Measurements from ENCODE around the gene INPP4A.
"Not testable (repeated sequence)": the region's sequence is repeated elsewhere in the genome, so short reads cannot be mapped to it uniquely, and the experiment has no call there.

INPP4A gene

DNA sequence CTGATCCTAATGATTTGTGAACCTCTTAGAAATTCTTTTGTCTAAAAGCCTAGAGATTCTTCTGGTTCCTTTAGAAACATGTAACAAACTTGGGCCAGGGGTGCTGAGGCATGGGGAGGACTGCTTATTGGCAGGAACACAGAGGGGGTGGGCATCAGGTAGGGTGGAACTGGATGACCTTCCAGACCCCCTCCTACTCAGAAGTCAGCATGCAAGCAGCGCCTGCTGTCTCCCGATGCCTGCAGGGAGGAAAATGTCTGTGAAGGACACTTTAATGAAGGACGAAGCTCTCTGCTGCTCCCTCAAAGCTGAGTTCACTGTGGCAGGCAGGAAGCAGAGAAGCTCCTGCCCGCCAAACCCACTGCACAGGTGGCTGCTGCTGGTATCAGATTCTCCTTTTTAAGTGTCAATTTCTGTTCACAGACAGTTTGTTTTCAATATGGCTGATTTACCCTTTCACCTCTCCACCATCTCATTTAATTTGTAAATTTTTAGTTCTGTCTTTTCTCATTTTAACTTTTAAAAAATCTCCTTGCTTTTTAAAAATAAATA lies 144.3 kb downstream of the INPP4A start:
- Histone ChIP-seq H3K4me3 (ENCODE audit: low read length in 2 of 2) (no peak overlapping the region), H3K36me3 (replicated peaks in 1 of 2; ENCODE audit: control insufficient read depth in 2 of 2, insufficient read depth in 2 of 2, low read length in 2 of 2) (peaks cover 8 to 40% of the 10 kb centered on the region in 2 donors), H2AK5ac (ENCODE audit: low read depth, low read length) (no peak overlapping the region), H3K4ac (ENCODE audit: low read length) (no peak overlapping the region), H3K9me3 (replicated peaks in 1 of 2; ENCODE audit: control insufficient read depth in 2 of 2, insufficient read depth in 1 of 2, low read depth in 1 of 2, low read length in 2 of 2) (peaks cover 4 to 5% of the 10 kb centered on the region in 2 donors), H3K4me2 (ENCODE audit: insufficient read depth, low read length, poor library complexity, severe bottlenecking) (no peak overlapping the region), H2BK12ac (ENCODE audit: low read length) (no peak overlapping the region), H2BK15ac (ENCODE audit: low read length) (no peak overlapping the region), H3K14ac (ENCODE audit: low read length) (no peak overlapping the region), H2AFZ (ENCODE audit: low read length) (no peak overlapping the region), H2BK5ac (ENCODE audit: low read length) (no peak overlapping the region), H3K27ac (replicated peaks; ENCODE audit: low read length) (no peak overlapping the region), H3K4me1 (ENCODE audit: control insufficient read depth in 2 of 2, insufficient read depth in 1 of 2, low read depth in 1 of 2, low read length in 2 of 2) (peaks cover 0 to 2% of the 10 kb centered on the region in 2 donors), H3K18ac (ENCODE audit: low read length) (no peak overlapping the region), H3K27me3 (ENCODE audit: control insufficient read depth in 3 of 3, insufficient read depth in 3 of 3, low read depth in 1 of 3, low read length in 3 of 3) (no peaks in the 10 kb centered on the region), H3K23ac (ENCODE audit: low read depth, low read length, poor library complexity) (no peak overlapping the region), H4K8ac (ENCODE audit: low read depth, low read length) (no peak overlapping the region), H3K9ac (ENCODE audit: low read depth, low read length, poor library complexity) (no peak overlapping the region), H3K79me1 (ENCODE audit: low read depth, low read length) (no peaks in the 10 kb centered on the region), H4K91ac (ENCODE audit: low read depth, low read length, poor library complexity) (no peak overlapping the region), H2BK120ac (ENCODE audit: low read depth, low read length) (no peak overlapping the region)
- DNase-seq (ENCODE audit: low spot score) = no peak
- no CpG with 5 or more reads among the region's 4 CpGs for WGBS, 2 donors (ENCODE audit: extremely low coverage in 2 of 2, insufficient read length in 2 of 2, insufficient replicate concordance in 1 of 2)

DNA sequence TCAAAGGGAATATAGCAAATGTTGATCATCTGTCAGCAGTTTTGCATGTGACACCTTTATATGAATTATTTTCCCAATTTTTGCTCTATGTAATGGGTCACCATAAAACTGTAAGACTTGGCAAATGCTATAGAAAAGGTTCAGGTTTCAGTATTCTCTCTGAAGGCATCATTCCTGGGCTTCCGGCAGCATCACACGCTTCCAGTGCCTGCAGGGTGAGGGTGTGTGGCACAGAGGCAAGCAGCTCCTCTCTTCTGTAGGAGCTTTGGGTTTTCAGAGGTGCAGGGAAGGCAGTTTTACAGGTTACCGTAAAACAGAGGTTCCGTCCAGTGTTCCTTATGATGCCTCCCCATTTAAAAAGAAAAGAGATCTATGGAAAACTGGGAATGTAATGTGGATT lies 144.8 kb downstream of the INPP4A start:
- Histone ChIP-seq H3K27ac (replicated peaks; ENCODE audit: low read length) (no peak overlapping the region), H3K27me3 (ENCODE audit: control insufficient read depth in 3 of 3, insufficient read depth in 3 of 3, low read depth in 1 of 3, low read length in 3 of 3) (no peaks in the 10 kb centered on the region), H3K4me3 (ENCODE audit: low read length in 2 of 2) (no peak overlapping the region), H3K4me1 (ENCODE audit: control insufficient read depth in 2 of 2, insufficient read depth in 1 of 2, low read depth in 1 of 2, low read length in 2 of 2) (no peaks in the 10 kb centered on the region), H2BK5ac (ENCODE audit: low read length) (no peak overlapping the region), H3K14ac (ENCODE audit: low read length) (no peak overlapping the region), H2BK15ac (ENCODE audit: low read length) (no peak overlapping the region), H3K23ac (ENCODE audit: low read depth, low read length, poor library complexity) (no peak overlapping the region), H3K18ac (ENCODE audit: low read length) (no peak overlapping the region), H3K79me1 (ENCODE audit: low read depth, low read length) (no peaks in the 10 kb centered on the region), H2AFZ (ENCODE audit: low read length) (no peak overlapping the region), H3K9me3 (replicated peaks in 1 of 2; ENCODE audit: control insufficient read depth in 2 of 2, insufficient read depth in 1 of 2, low read depth in 1 of 2, low read length in 2 of 2) (peaks cover 5 to 7% of the 10 kb centered on the region in 2 donors), H3K36me3 (replicated peaks in 1 of 2; ENCODE audit: control insufficient read depth in 2 of 2, insufficient read depth in 2 of 2, low read length in 2 of 2) (peaks cover 7 to 35% of the 10 kb centered on the region in 2 donors), H3K4me2 (ENCODE audit: insufficient read depth, low read length, poor library complexity, severe bottlenecking) (no peak overlapping the region), H3K9ac (ENCODE audit: low read depth, low read length, poor library complexity) (no peak overlapping the region), H2BK12ac (ENCODE audit: low read length) (no peak overlapping the region), H4K8ac (ENCODE audit: low read depth, low read length) (no peak overlapping the region), H2AK5ac (ENCODE audit: low read depth, low read length) (no peak overlapping the region), H2BK120ac (ENCODE audit: low read depth, low read length) (no peak overlapping the region), H3K4ac (ENCODE audit: low read length) (no peak overlapping the region), H4K91ac (ENCODE audit: low read depth, low read length, poor library complexity) (no peak overlapping the region)
- no CpG with 5 or more reads among the region's 4 CpGs for WGBS, 2 donors (ENCODE audit: extremely low coverage in 2 of 2, insufficient read length in 2 of 2, insufficient replicate concordance in 1 of 2)
- DNase-seq (ENCODE audit: low spot score) = no peak

DNA sequence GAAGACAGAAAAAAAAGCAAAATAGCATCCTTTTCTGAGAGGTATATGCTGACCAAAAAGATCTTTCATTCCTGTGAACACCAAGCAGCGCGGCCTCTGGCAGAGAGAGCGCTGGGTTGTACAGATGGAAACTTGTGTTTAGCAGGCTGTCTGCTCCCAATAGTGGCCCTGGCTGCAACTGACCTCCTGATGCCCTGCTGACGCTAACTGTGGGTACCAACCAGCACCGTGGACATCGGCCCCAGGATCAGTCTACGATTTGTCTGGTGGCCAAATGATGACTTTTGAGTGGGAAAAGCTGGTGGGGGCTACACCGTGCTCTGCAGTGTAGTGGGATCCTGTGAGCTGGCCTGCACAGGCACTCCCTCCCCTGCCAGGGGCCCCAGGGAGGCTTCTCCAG lies 147.9 kb downstream of the INPP4A start:
- no peaks in the 10 kb centered on the region for H3K4me1 ChIP-seq (ENCODE audit: control insufficient read depth in 2 of 2, insufficient read depth in 1 of 2, low read depth in 1 of 2, low read length in 2 of 2)
- H3K36me3 ChIP-seq (replicated peaks in 1 of 2; ENCODE audit: control insufficient read depth in 2 of 2, insufficient read depth in 2 of 2, low read length in 2 of 2) = peaks cover 4 to 39% of the 10 kb centered on the region in 2 donors
- no peak overlapping the region for H2BK120ac ChIP-seq (ENCODE audit: low read depth, low read length)
- H3K4me2 ChIP-seq (ENCODE audit: insufficient read depth, low read length, poor library complexity, severe bottlenecking) = no peak overlapping the region
- H3K14ac ChIP-seq (ENCODE audit: low read length) = no peak overlapping the region
- no peak overlapping the region for H2BK15ac ChIP-seq (ENCODE audit: low read length)
- no peak overlapping the region for H2BK5ac ChIP-seq (ENCODE audit: low read length)
- no peak overlapping the region for H3K9ac ChIP-seq (ENCODE audit: low read depth, low read length, poor library complexity)
- H3K18ac ChIP-seq (ENCODE audit: low read length) = no peak overlapping the region
- H3K27me3 ChIP-seq (ENCODE audit: control insufficient read depth in 3 of 3, insufficient read depth in 3 of 3, low read depth in 1 of 3, low read length in 3 of 3) = no peaks in the 10 kb centered on the region
- H4K91ac ChIP-seq (ENCODE audit: low read depth, low read length, poor library complexity) = no peak overlapping the region
- no CpG with 5 or more reads among the region's 8 CpGs for WGBS, 2 donors (ENCODE audit: extremely low coverage in 2 of 2, insufficient read length in 2 of 2, insufficient replicate concordance in 1 of 2)
- no peak overlapping the region for H3K4ac ChIP-seq (ENCODE audit: low read length)
- H2AFZ ChIP-seq (ENCODE audit: low read length) = no peak overlapping the region
- peaks cover 5 to 7% of the 10 kb centered on the region in 2 donors for H3K9me3 ChIP-seq (replicated peaks in 1 of 2; ENCODE audit: control insufficient read depth in 2 of 2, insufficient read depth in 1 of 2, low read depth in 1 of 2, low read length in 2 of 2)
- H3K23ac ChIP-seq (ENCODE audit: low read depth, low read length, poor library complexity) = peak overlapping the region; percentile 27
- peak overlapping the region in 1 of 2 donors; percentile 58 for H3K4me3 ChIP-seq (ENCODE audit: low read length in 2 of 2)
- H4K8ac ChIP-seq (ENCODE audit: low read depth, low read length) = no peak overlapping the region
- H3K27ac ChIP-seq (replicated peaks; ENCODE audit: low read length) = no peak overlapping the region
- no peaks in the 10 kb centered on the region for H3K79me1 ChIP-seq (ENCODE audit: low read depth, low read length)
- no peak for DNase-seq (ENCODE audit: low spot score)
- no peak overlapping the region for H2BK12ac ChIP-seq (ENCODE audit: low read length)
- no peak overlapping the region for H2AK5ac ChIP-seq (ENCODE audit: low read depth, low read length)

DNA sequence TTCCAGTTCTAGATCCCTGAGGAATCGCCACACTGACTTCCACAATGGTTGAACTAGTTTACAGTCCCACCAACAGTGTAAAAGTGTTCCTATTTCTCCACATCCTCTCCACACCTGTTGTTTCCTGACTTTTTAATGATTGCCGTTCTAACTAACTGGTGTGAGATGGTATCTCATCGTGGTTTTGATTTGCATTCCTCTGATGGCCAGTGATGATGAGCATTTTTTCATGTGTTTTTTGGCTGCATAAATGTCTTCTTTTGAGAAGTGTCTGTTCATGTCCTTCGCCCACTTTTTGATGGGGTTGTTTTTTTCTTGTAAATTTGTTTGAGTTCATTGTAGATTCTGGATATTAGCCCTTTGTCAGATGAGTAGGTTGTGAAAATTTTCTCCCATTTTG lies 150.0 kb downstream of the INPP4A start:
- not testable (repeated sequence) for H4K91ac ChIP-seq (ENCODE audit: low read depth, low read length, poor library complexity); H4K8ac ChIP-seq (ENCODE audit: low read depth, low read length); H3K4me2 ChIP-seq (ENCODE audit: insufficient read depth, low read length, poor library complexity, severe bottlenecking); H2BK15ac ChIP-seq (ENCODE audit: low read length); H2BK120ac ChIP-seq (ENCODE audit: low read depth, low read length); H3K23ac ChIP-seq (ENCODE audit: low read depth, low read length, poor library complexity); H3K14ac ChIP-seq (ENCODE audit: low read length); H3K27ac ChIP-seq (replicated peaks; ENCODE audit: low read length); H3K4me1 ChIP-seq (ENCODE audit: control insufficient read depth in 2 of 2, insufficient read depth in 1 of 2, low read depth in 1 of 2, low read length in 2 of 2); H2BK5ac ChIP-seq (ENCODE audit: low read length); H2BK12ac ChIP-seq (ENCODE audit: low read length); H3K27me3 ChIP-seq (ENCODE audit: control insufficient read depth in 3 of 3, insufficient read depth in 3 of 3, low read depth in 1 of 3, low read length in 3 of 3); H3K9ac ChIP-seq (ENCODE audit: low read depth, low read length, poor library complexity); DNase-seq (ENCODE audit: low spot score); H2AFZ ChIP-seq (ENCODE audit: low read length); H2AK5ac ChIP-seq (ENCODE audit: low read depth, low read length); H3K79me1 ChIP-seq (ENCODE audit: low read depth, low read length); H3K4me3 ChIP-seq (ENCODE audit: low read length in 2 of 2); H3K18ac ChIP-seq (ENCODE audit: low read length); H3K9me3 ChIP-seq (replicated peaks in 1 of 2; ENCODE audit: control insufficient read depth in 2 of 2, insufficient read depth in 1 of 2, low read depth in 1 of 2, low read length in 2 of 2); H3K4ac ChIP-seq (ENCODE audit: low read length)
- H3K36me3 ChIP-seq (replicated peaks in 1 of 2; ENCODE audit: control insufficient read depth in 2 of 2, insufficient read depth in 2 of 2, low read length in 2 of 2) = peaks cover 5 to 50% of the 10 kb centered on the region in 2 donors
- no CpG with 5 or more reads among the region's 4 CpGs for WGBS, 2 donors (ENCODE audit: extremely low coverage in 2 of 2, insufficient read length in 2 of 2, insufficient replicate concordance in 1 of 2)
